Activated B cell treated with CpG ODN at 0.5 μM for 24 hours (primary cell): ENCODE measurements around the gene SCO2. TPM values are rescaled to one million over a fixed set of nuclear protein-coding genes. Genes with fewer than 3 reads are reported as not detected.
"Not testable (repeated sequence)": the region's sequence is repeated elsewhere in the genome, so short reads cannot be mapped to it uniquely, and the experiment has no call there.

Source experiments
- ATAC-seq: fragments of 200-7000 bp; cut with Tn5 transposase; one replicate; pipeline ENCODE4 v1.10.0; 2021; ENCODE audit warnings: low read depth, mild to moderate bottlenecking, moderate library complexity
- CTCF ChIA-PET: fragments of 350-600 bp; sonication (Branson Sonifier 250); formaldehyde crosslinking; loops from one replicate; lab custom pipeline; 2021; ENCODE audit warnings: antibody characterized with exemption; lab: Charles Lee
- POLR2A ChIA-PET: fragments of 350-600 bp; sonication (Branson Sonifier 250); formaldehyde crosslinking; loops from one replicate; lab custom pipeline; 2021; ENCODE audit warnings: antibody characterized with exemption; lab: Charles Lee
- DNase-seq: peaks from one replicate; pipeline ENCODE4 v3.0.0; 2022
- H3K27ac Mint-ChIP-seq: one replicate; pipeline ENCODE4 v1.8.0; 2020; ENCODE audit warnings: mixed read lengths
- H3K27me3 Mint-ChIP-seq: one replicate; pipeline ENCODE4 v1.8.0; 2021; ENCODE audit warnings: mixed read lengths
- H3K36me3 Mint-ChIP-seq: one replicate; pipeline ENCODE4 v1.8.0; 2021; ENCODE audit warnings: low read depth, mixed read lengths
- H3K4me1 Mint-ChIP-seq: one replicate; pipeline ENCODE4 v1.8.0; 2021; ENCODE audit warnings: mixed read lengths
- H3K4me3 Mint-ChIP-seq: one replicate; pipeline ENCODE4 v1.8.0; 2020; ENCODE audit warnings: mild to moderate bottlenecking, mixed read lengths
- H3K9me3 Mint-ChIP-seq: one replicate; pipeline ENCODE4 v1.8.0; 2020; ENCODE audit warnings: mixed read lengths
- intact Hi-C: fragments of 100-400 bp; cut with micrococcal nuclease; formaldehyde crosslinking; loops from one replicate; pipeline ENCODE4 v1.15.1; 2024
- total RNA-seq: library from RNA; stranded (reverse); gene quantifications from 2 replicates; pipeline ENCODE4 v1.2.3, GENCODE V29; 2022
- TF ChIP-seq, protein P1 (sequence below): fragments of 200-600 bp; IDR thresholded peaks from one replicate; pipeline ENCODE4 v1.8.0; 2022; ENCODE audit warnings: antibody characterized with exemption, mild to moderate bottlenecking

Gene SCO2
- total RNA-seq, 1 donor from 2014 or later = 7.1 TPM

DNA sequence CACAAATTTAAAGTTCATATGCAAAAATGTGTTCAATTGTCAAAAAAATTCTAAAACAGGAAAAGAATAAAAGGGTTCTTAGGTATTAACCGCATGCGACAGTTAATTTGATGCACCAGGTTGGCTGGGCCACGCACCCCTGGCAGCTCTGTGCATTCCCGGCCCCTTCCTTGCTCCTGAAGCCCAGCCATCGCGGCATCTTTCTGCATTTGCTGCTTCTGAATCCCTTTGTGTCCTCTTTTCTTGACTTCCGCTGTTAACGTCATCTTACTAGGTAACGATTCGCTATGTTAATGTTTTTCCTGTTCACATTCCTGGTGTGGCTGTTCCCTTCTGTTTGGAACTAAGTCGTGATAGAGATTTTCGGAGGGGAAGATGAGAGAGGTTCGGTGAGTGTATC, 12.4 kb upstream of the SCO2 start:
- intact Hi-C loops = loop anchor here (2.0 kb wide), 1 partner anchor 347 kb away; no protein-coding TSS in a partner anchor
- H3K27ac Mint-ChIP-seq = peak overlapping the region; percentile 91
- TF ChIP-seq, protein P1, sequence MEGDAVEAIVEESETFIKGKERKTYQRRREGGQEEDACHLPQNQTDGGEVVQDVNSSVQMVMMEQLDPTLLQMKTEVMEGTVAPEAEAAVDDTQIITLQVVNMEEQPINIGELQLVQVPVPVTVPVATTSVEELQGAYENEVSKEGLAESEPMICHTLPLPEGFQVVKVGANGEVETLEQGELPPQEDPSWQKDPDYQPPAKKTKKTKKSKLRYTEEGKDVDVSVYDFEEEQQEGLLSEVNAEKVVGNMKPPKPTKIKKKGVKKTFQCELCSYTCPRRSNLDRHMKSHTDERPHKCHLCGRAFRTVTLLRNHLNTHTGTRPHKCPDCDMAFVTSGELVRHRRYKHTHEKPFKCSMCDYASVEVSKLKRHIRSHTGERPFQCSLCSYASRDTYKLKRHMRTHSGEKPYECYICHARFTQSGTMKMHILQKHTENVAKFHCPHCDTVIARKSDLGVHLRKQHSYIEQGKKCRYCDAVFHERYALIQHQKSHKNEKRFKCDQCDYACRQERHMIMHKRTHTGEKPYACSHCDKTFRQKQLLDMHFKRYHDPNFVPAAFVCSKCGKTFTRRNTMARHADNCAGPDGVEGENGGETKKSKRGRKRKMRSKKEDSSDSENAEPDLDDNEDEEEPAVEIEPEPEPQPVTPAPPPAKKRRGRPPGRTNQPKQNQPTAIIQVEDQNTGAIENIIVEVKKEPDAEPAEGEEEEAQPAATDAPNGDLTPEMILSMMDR = no peak
- POLR2A ChIA-PET = interaction anchor here (0.7 to 16.7 kb wide), 2 partner anchors 8 to 180 kb away, joined by 5 to 946 read pairs; partner anchors contain the start of genes SCO2 and TYMP
- ATAC-seq (no peak), DNase-seq (no peak)
- H3K4me1 Mint-ChIP-seq = peaks cover 82% of the 10 kb centered on the region
- no peaks in the 10 kb centered on the region for H3K27me3 Mint-ChIP-seq
- H3K4me3 Mint-ChIP-seq = peak overlapping the region; percentile 13
- CTCF ChIA-PET = no interaction called here
- peaks cover 2% of the 10 kb centered on the region for H3K9me3 Mint-ChIP-seq
- H3K36me3 Mint-ChIP-seq = peaks cover 10% of the 10 kb centered on the region

DNA sequence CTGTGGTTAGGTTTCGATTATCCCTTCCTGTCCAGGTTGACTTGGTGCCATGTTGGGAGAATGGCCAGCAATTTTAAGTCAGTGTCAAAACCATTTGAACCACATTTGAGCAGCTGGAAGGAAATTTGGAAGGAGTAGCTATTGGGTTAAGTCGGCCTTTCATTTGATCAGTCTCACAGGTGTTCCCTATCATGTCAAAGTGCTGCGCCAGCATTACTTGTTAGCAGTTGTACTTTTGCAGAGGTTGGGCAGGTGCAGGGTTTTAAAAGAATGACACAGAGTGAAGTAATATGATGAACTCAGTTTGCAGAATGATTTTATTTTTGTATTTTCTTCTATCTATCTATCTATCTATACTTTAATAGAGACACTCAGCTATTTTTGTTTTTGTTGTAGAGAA, 10.8 kb upstream of the SCO2 start:
- Mint-ChIP-seq H3K27ac (peak overlapping the region; percentile 59), H3K4me1 (peaks cover 71% of the 10 kb centered on the region), H3K36me3 (peaks cover 3% of the 10 kb centered on the region), H3K4me3 (no peak overlapping the region), H3K27me3 (no peaks in the 10 kb centered on the region), H3K9me3 (no peaks in the 10 kb centered on the region)
- DNase-seq (no peak), ATAC-seq (no peak)
- TF ChIP-seq, protein P1 = no peak
- POLR2A ChIA-PET = interaction anchor here (0.7 to 13.6 kb wide), 3 partner anchors 9 to 576 kb away, joined by 6 to 946 read pairs (median 52); partner anchors contain the start of genes KLHDC7B and SCO2
- intact Hi-C loops = no loop called here
- CTCF ChIA-PET = interaction anchor here (1.0 kb wide), 1 partner anchor 10 kb away, joined by 4 read pairs; no protein-coding TSS in a partner anchor

DNA sequence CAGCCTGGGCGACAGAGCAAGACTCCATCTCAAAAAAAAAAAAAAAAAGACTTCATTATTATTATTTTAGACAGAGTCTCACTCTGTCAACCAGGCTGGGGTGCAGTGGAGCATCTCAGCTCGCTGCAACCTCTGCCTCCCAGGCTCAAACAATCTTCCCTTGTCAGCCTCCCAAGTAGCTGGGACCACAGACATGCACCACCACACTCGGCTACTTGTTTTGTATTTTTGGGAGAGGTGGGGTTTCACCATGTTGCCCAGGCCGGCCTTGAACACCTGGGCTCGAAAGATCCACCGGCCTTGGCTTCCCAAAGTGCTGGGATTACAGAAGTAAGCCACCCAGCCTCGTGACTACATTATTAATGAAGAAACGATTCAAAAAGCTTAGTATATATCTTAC, 9.7 kb upstream of the SCO2 start:
- ATAC-seq (no peak), DNase-seq (no peak)
- H3K4me3 Mint-ChIP-seq = peak overlapping the region; percentile 63
- peaks cover 61% of the 10 kb centered on the region for H3K4me1 Mint-ChIP-seq
- POLR2A ChIA-PET = interaction anchor here (0.6 to 13.6 kb wide), 6 partner anchors 10 to 241 kb away, joined by 3 to 946 read pairs (median 5); partner anchors contain the start of genes KLHDC7B, SCO2 and SYCE3
- TF ChIP-seq, protein P1 = no peak
- intact Hi-C loops = no loop called here
- no peaks in the 10 kb centered on the region for H3K9me3 Mint-ChIP-seq
- H3K27me3 Mint-ChIP-seq = no peaks in the 10 kb centered on the region
- CTCF ChIA-PET = interaction anchor here (1.0 to 1.7 kb wide), 2 partner anchors 9 to 11 kb away, joined by 4 to 6 read pairs; partner anchors contain the start of gene SCO2
- H3K27ac Mint-ChIP-seq = peak overlapping the region; percentile 99
- peaks cover 4% of the 10 kb centered on the region for H3K36me3 Mint-ChIP-seq

DNA sequence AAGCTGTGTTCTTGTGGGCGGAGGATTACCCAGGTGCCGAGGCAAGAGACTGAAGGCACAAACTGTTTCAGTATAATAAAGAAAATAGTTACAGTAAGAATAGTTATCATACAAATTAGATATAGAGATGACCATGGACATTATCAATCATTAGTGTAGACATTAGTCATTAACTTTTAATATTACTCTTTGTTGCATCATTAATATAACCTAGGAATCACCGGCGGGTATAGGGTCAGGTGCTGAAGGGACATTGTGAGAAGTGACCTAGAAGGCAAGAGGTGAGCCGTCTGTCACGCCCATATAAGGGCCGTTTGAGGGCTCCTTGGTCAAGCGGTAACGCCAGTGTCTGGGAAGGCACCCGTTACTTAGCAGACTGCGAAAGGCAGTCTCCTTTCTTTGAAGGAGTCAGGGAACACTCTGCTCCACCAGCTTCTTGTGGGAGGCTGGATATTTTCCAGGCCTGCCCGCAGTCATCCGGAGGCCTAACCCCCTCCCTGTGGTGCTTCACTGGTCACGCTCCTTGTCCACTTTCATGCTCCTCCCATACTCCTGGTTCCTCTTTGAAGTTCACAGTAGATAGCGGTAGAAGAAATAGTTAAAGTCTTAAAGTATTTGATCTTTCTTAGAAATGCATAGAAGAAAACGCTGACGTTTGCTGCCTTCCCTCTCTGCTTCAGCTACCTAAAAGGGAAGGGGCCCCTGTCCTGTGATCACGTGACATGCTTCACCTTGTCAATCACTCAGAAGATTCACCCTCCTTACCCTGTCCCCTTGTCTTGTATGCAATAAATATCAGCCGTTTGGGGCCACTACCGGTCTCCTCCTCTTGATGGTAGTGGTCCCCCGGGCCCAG, 8.7 kb upstream of the SCO2 start:
- ATAC-seq, intact Hi-C loops, H3K36me3 Mint-ChIP-seq, H3K27me3 Mint-ChIP-seq, DNase-seq, H3K9me3 Mint-ChIP-seq: not testable (repeated sequence)
- H3K4me3 Mint-ChIP-seq = peak overlapping the region; percentile 66
- POLR2A ChIA-PET = interaction anchor here (0.6 to 13.6 kb wide), 8 partner anchors 9 to 361 kb away, joined by 3 to 946 read pairs (median 24); partner anchors contain the start of genes KLHDC7B, SCO2 and SYCE3
- CTCF ChIA-PET = interaction anchor here (0.8 to 1.7 kb wide), 2 partner anchors 8 kb away, joined by 3 to 6 read pairs; partner anchors contain the start of gene SCO2
- peak overlapping the region; percentile 99 for H3K27ac Mint-ChIP-seq
- peaks cover 52% of the 10 kb centered on the region for H3K4me1 Mint-ChIP-seq

- no peak for DNase-seq
- H3K9me3 Mint-ChIP-seq = no peaks in the 10 kb centered on the region
- H3K27ac Mint-ChIP-seq = peak overlapping the region; percentile 99
- ChIA-PET POLR2A (interaction anchor here (0.5 to 13.6 kb wide), 8 partner anchors 8 to 87 kb away, joined by 3 to 946 read pairs (median 33); partner anchors contain the start of genes CHKB, KLHDC7B, LMF2 and NCAPH2), CTCF (interaction anchor here (1.7 kb wide), 1 partner anchor 7 kb away, joined by 6 read pairs; the partner anchor contains the start of gene SCO2)
- intact Hi-C loops = no loop called here
- H3K4me3 Mint-ChIP-seq = peak overlapping the region; percentile 92
- TF ChIP-seq, protein P1 = no peak
- peaks cover 53% of the 10 kb centered on the region for H3K4me1 Mint-ChIP-seq
- H3K27me3 Mint-ChIP-seq = no peaks in the 10 kb centered on the region
- peaks cover 7% of the 10 kb centered on the region for H3K36me3 Mint-ChIP-seq
- no peak for ATAC-seq
Measured at GRCh38 chr22:50532824-50533796, 7.7 kb upstream of the SCO2 start.
